Measurements from ENCODE around the gene ERVFRD-1. TPM values are rescaled to one million over a fixed set of nuclear protein-coding genes. Genes with fewer than 3 reads are reported as not detected.

Gene ERVFRD-1, protein sequence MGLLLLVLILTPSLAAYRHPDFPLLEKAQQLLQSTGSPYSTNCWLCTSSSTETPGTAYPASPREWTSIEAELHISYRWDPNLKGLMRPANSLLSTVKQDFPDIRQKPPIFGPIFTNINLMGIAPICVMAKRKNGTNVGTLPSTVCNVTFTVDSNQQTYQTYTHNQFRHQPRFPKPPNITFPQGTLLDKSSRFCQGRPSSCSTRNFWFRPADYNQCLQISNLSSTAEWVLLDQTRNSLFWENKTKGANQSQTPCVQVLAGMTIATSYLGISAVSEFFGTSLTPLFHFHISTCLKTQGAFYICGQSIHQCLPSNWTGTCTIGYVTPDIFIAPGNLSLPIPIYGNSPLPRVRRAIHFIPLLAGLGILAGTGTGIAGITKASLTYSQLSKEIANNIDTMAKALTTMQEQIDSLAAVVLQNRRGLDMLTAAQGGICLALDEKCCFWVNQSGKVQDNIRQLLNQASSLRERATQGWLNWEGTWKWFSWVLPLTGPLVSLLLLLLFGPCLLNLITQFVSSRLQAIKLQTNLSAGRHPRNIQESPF
- total RNA-seq: under 1 TPM in 1 of 2 experiments, not detected in 1; 0.08 TPM

GRCh38 chr6:11110921-11111768 lies at the start of gene ERVFRD-1:
Gene ERVFRD-1, minus strand, starts transcription at chr6:11111725. Its CDS starts 6,415 bp downstream, at chr6:11105310.

GRCh38 chr6:11093626-11094410 lies 17.7 kb downstream of the ERVFRD-1 start, which contains the start of gene SMIM13:
Gene SMIM13, plus strand, starts transcription at chr6:11093834. Its CDS starts 480 bp downstream, at chr6:11094314.

Other genes with a start within 250 kb of the ERVFRD-1 start
- not detected for gene GCM2, start 229.7 kb downstream of the ERVFRD-1 start, total RNA-seq
- gene SYCP2L, start 224.7 kb downstream of the ERVFRD-1 start, total RNA-seq: not detected
- not detected for gene ELOVL2, start 67.4 kb downstream of the ERVFRD-1 start, total RNA-seq
- gene SMIM13, start 17.9 kb downstream of the ERVFRD-1 start, total RNA-seq: 1 to 10 TPM; 7.2 to 7.6 TPM
- 10 to 100 TPM; 52.9 to 59.6 TPM for gene NEDD9, start 120.9 kb upstream of the ERVFRD-1 start, total RNA-seq